HG03432 (cell line): ENCODE data around the gene PSMB4.
"Not testable (repeated sequence)": the region's sequence is repeated elsewhere in the genome, so short reads cannot be mapped to it uniquely, and the experiment has no call there.

Source experiments
- ATAC-seq: cut with Tn5 transposase; IDR thresholded peaks from one replicate; pipeline ENCODE4 v1.9.1; 2021; ENCODE audit warnings: mild to moderate bottlenecking, moderate library complexity; ENCODE audit not compliant: unreplicated experiment

PSMB4 gene

DNA sequence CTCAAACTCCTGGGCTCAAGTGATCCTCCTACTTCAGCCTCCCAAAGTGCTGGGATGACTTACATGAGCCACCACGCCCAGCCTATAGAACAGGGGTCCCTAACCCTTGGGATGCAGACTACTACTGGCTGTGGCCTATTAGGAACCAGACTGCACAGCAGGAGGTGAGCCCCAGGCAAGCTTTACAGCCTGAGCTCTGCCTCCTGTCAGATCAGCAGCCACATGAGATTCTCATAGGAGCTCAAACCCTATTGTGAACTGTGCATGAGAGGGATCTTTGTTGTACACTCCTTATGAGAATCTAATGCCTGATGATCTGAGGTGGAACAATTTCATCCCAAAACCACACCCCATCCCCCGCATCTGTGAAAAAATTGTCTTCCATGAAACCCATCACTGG lies 13.4 kb upstream of the PSMB4 start:
- no peak for ATAC-seq

DNA sequence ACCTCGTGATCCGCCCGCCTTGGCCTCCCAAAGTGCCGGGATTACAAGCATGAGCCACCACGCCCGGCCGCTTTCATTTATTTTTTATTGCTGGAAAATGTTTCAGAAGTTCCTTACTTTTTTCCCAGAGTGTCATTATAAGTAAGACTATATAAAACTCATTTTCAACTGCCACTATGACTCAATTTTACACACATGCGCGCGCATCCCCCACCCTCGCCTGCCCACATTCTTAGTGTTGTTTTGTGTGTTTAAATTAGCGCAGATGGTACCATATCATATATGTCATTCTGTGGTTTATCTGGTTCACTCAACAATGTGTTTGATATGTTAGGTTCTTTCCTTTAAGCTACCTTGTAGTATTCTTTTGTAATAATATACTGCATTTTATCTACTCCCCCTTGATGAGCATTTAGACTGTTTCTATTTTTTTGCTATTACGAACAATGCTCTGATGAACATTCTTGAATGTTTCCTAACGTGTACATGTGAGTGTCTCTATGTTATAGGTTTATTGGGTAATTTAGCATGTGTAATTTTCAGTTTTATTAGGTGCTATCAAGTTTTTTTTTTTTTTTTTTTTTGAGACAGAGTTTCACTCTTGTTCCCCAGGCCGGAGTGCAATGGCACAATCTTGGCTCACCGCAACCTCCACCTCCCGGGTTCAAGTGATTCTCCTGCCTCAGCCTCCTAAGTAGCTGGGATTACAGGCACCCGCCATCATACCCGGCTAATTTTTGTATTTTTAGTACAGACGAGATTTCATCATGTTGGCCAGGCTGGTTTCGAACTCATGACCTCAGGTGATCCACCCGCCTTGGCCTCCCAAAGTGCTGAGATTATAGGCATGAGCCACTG lies 8.9 kb upstream of the PSMB4 start:
- ATAC-seq = not testable (repeated sequence)

DNA sequence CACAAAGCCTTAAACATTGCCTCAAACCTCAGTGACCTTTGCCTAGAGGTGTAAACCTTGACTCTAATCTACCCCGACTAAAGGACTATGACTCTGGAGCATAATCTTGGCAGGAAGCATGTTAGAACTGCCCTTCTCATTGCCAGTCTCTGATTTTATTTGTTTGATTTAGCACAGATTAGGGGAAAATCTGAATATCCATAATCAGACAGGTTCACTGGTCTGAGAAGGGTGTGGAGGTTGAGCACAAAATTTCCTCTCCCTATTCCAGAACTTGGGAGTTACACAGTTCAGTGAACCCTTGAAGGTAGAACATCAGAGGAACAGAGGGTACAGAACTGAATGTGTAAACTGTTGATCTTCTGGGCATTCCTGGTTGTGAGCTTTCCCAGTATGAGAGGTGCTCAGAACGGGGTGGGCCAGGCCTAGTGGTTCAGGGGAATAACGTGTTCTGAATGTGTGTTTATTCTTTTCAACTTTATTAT lies 8.3 kb upstream of the PSMB4 start:
- no peak for ATAC-seq

DNA sequence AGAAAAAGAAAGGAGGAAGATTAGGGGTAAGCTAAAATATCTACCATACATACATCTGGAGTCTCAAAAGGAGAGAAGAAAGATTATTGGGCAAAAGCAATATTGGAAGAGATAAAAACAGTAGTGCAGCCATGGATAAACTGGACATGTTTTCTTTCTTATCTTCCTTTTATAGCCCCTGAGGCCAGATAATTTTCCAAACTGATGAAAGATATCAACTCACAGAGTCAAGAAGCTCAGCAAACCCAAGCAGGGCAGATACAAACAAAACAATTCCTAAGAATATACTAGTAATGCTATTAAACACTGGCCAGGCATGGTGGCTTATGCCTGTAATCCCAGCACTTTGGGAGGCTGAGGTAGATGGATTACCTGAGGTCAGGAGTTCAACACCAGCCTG lies 5.8 kb upstream of the PSMB4 start:
- no peak for ATAC-seq

DNA sequence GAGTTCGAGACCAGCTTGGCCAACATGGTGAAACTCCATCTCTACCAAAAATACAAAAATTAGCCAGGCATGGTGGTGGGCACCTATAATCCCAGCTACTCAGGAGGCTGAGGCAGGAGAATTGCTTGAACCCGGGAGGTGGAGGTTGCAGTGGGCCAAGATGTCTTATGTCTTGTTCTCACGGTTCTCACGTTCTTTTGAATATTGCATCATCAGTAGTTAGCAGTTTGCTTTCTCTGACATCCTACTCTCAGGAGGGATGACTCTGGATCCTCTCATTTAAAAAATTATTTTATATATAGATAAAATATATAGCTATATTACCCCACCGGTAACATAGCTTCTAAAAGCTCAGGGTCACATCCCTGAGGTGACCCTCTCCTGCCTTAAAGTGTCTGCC lies 3.1 kb upstream of the PSMB4 start:
- not testable (repeated sequence) for ATAC-seq

DNA sequence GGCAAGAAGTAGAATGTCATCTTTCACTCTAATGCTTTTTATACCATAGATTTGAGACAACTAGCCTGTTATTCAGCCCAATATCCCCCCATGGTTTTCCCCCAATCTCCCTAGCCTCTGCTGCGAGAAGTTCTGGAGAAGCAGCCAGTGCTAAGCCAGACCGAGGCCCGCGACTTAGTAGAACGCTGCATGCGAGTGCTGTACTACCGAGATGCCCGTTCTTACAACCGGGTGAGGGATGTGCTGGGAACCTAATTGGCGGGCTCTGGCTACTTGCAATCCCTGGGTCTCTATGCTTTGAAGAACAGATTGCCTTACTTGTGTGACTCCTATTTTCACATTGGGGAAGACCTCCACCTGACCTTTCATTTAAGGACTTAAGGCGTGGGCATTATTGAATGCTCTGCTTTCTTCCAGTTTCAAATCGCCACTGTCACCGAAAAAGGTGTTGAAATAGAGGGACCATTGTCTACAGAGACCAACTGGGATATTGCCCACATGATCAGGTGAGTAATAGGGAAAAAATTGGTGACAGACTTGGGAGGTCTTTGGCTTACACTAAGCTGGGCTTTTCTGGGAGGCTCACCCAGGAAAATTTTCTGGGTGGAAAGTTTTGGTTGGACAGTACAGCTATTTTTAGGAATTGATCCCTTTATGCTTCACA lies 1.9 kb downstream of the PSMB4 start:
- no peak for ATAC-seq

DNA sequence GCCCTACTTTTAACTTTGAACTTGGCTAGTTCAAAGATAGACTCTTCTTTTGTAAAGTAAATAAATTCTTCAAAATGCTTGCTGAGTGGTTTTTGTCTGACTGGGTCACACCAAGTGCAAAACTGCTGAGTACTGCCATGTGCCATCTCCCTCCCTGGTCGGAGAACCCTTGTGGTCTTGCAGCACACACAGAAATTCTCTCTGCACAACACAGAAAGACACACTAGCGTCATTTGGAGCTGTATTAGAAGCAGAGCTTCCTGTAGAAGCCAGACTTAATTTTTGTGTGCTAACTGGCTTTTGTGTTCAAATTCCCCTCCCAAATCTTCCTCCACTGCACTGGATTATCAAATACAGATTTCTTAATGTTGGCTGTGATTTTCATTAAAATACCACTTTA lies 2.5 kb downstream of the PSMB4 start:
- ATAC-seq = no peak

DNA sequence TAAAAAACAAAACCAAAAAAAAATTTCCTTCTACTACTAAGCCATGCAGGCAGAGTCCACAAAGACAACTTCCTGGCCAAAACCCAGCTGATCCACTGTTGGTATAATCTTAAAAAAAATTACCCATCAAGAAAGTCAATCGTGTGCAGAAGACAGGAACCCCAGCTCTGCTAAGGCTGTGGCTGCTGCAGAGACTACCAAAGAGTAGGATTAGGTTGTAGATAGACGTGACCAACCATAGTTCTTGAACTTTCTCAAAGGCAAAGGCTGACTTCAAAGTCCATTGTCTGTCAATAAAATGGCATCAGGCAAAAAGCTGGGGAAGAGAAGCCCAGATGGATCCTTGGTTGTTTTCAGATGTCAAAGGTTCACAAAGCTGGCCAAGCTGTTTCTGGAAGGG lies 3.4 kb downstream of the PSMB4 start:
- ATAC-seq = no peak

DNA sequence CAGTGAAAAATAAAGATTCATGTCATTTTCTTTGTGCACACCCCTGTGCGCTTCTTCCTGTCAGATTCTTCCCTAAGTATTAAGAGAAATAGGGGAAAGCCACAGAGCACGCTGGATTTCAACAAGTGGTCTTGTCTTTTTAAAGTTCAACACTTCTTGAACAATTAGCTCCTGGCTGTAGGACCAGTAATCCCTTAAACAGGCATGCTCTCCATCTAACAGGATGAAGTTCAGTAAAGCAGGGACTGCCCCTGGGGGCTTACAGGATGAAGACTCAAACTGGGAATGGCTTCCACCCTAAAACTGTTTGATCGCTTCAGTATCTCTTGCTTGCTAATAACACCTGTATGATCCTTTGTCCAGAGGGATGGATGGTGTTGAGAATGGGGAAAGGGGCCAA lies 4.2 kb downstream of the PSMB4 start:
- ATAC-seq = no peak

DNA sequence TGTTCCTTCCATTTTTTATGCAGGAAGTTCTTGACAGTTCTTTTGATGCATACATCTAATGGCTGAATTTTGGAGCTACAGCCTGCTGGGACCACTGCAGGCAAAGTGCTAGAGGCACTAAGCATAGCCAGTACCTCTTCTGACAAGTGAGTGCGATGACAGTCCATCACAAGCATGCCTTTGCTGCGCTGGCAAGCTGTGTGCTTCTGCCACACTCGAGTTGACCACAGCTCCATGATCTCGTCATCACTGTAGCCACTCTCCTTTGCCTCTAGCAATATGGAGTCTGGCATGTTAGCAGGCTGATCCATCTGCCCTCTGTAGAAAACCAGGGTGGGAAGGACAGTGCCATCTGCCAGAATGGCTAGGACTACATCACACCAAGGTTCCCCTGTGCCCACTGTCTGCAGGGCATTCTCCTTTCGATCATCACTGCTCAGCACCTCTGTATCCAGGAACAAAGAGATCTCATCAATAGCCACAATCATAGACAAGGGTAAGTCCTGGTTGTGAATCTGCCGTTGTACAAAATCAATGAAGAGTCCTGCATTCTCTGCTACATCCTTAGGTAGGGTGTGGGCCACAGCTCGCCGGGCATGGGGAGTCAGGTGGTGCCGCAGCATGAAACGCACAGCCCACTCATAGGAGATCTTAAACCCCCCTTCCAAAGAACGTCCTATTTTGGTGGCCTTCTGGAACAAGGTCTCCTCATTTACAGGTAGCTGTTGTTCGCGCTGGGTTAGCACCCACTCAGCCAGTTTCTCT lies 6.0 kb downstream of the PSMB4 start:
- no peak for ATAC-seq

DNA sequence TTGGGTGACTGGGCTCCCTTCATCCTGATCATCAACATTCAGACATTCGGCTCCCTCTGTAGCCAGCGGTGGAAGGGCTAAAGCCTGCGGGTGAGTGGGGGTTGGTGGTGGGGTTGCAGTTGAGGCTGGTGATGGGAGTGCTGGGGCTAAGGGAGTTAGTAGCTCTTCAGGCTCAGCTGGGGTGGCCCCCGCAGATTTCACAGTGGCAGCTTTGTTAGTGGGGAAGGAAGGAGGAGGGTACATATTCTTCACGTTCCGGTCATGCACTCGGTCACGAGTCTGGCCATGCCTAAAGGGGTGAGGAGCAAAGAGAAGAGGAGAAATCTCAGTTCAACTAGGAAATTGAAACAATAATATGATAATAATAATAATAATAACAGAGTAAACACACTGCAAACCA lies 6.8 kb downstream of the PSMB4 start:
- ATAC-seq = no peak

DNA sequence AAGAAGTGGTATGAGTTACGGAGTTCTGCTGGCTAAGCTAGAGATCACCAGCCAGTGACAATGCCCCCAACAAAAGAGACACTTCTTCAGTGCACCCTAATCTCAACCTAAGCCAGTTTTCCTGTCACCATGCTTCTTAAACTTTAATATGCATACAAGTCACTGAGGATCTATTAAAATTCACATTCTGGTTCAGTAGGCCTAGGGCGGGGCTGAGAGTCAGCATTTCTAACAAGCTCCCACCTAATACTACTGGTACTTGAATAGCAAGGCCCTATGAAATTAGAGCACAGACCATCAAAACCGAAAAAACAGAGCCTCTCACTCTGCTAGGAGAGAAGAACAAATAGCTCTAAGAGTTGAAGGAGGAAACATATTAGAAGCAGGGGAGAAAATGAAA lies 7.9 kb downstream of the PSMB4 start:
- no peak for ATAC-seq

DNA sequence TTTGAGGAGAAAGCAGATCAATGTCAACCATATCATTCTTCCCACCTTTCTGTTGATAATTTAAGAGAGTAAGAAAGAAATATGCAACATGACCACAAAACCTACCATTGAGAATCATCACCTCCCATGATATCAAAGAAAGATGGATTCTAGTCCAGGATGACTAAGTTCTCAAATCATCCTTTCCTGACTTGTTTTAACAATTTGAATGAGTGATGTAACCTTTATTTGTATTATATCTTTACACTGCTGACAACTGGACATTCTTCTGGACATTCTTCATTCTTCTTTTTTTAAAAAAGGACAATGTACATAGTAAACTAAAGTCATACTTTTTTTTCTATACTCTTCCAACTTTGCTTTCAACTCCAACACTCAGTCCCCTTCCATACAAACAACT lies 9.5 kb downstream of the PSMB4 start:
- no peak for ATAC-seq

DNA sequence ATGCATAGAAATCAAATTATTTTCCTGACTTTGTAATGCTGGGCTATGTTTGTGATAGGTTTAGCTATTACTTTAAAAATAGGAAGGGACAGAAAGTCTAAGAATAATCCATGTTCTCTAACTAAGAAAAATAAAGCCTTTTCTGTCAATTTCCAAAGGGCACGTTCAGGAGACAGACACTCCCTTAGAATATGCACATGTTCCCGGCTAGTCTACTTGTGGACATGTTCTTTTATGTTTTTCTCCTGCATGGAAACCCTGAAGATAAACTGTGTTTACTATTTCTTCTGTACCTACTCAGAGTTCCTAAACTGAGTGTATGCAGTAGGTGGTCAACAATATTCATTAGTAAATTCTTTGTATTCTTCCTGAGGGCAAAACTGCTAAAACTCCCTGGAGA lies 12.5 kb downstream of the PSMB4 start:
- ATAC-seq = no peak

DNA sequence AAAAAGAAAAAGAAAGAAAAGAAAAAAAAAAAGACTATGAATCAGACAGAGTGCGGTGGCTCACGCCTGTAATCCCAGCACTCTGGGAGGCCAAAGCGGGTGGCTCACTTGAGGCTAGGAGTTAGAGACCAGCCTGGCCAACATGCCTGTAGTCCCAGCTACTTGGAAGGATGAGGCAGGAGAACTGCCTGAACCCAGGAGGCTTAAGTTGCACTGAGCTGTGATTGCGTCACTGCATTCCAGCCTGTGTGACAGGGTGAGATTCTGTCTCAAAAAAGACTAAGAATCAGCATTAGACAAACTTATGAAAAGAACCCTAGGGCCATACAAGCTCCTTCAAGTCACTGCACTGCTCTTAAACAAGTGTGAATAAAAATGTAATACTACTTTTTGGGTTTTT lies 16.9 kb downstream of the PSMB4 start:
- ATAC-seq = no peak

DNA sequence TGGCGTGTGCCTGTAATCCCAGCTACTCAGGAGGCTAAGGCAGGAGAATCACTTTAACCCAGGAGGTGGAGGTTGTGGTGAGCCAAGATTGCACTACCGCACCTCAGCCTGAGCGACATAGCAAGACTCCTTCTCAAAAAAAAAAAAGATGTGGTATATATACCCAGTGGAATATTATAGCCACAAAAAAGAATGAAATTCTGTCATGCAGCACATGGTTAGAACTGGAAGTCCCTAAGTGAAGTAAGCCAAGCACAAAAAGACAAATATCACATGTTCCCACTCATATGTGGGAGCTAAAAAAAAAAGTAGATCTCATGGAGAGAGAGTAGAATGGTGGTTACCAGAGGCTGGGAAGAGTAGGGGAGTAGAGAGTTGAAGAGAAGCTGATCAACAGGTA lies 18.7 kb downstream of the PSMB4 start:
- ATAC-seq = no peak

DNA sequence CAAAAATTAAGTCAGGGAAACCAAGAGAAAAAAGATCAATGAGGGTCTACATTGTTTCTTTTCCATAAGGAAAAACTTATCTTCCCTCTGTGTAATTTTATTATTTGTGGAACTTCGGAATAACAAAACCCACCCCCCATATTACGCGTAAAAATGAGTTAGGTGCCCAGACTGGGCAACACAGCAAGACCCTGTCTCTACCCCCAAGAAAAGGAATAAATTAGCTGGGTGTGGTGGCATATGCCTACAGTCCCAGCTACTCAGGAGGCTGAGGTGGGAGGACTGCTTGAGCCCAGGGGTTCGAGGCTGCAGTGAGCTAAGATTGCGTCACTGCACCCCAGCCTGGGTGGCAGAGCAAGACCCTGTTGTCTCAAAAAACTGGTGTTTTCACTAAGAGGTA lies 20.4 kb downstream of the PSMB4 start:
- no peak for ATAC-seq

DNA sequence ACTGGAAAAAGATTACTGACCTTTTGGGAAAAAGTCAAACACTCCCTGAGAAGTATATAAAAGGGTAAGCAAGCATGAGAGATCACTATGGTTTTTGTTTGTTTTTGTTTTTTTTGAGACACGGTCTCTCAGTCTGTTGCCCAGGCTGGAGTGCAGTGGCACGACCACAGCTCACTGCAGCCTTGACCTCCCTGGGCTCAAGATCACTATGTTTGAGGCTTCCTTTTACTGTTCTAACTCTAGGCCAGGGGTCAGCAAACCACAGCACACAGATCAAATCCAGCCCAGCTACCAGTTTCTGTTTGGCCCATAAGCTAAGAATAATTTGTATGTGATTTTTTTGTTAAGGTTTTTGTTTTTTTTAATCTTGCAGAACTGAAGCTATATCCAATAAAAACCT lies 25.7 kb downstream of the PSMB4 start:
- no peak for ATAC-seq

DNA sequence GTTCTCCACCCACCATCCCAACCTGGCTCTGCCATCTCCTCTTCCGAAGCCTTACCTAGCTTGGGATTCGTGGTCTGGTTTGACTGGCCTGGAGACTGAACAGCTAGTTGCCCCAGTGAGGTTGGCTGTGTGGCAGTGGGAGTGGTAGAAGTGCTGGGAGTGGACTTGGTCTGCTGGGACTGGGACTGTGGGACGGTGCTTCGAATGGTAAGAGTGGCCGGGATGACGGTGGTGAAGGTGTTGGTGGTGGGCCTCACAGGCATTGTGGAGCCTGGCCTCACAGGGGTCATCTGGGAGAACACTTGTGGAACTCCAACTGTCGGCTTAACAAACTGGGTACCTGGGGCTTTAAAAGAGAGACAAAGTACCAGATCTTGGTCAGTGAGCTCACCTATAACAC lies 28.7 kb downstream of the PSMB4 start:
- no peak for ATAC-seq

DNA sequence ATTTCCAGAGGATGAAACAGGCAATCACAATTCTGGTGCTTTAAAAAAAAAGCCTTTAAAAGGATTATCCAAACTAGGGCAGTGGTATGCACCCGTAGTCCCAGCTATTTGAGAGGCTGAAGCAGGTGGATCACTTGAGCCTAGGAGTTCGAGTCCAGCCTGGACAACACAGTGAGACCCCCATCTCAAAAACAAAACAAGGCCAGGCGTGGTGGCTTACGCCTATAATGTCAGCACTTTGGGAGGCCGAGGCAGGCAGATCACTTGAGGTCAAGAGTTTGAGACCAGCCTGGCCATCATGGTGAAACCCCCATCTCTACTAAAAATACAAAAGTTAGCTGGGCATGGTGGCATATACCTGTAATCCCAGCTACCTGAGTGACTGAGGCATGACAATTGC lies 34.5 kb downstream of the PSMB4 start:
- ATAC-seq = not testable (repeated sequence)

DNA sequence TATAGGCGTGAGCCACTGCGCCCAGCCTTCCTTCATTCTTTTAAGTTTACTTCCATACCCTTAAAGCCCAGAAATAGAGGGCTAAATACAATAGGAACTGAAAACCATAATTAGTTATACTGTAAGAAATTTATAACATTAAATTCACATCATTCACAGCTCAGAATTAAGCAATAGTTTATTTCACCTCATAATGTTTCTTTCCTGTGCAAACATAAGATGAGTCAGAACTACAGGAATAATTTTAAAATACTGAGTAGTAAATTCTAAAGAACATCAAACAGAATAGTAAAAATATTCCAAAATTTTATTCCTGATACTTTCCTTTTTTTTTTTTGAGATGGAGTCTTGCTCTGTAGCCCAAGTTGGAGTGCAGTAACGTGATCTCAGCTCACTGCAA lies 35.8 kb downstream of the PSMB4 start:
- no peak for ATAC-seq

DNA sequence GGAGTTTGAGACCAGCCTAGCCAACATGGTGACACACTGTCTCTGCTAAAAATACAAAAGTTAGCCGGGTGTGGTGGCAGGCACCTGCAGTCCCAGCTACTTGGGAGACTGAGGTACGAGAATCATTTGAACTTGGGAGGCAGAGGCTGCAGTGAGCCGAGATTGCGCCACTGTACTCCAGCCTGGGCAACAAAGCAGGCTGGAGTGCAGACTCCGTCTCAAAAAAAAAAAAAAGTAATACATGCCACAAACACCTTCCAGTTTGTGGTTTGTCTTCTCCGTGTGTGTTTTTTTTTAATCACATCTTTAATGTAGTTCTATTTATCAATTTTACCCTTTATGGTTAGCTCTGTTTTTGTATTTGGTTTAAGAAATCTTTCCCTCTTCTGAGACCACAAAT lies 37.6 kb downstream of the PSMB4 start:
- no peak for ATAC-seq
